ENCODE data around the gene ZBP1.
A peak's percentile ranks its signal among the peaks of the same experiment; 100 is the strongest.

Gene ZBP1

DNA sequence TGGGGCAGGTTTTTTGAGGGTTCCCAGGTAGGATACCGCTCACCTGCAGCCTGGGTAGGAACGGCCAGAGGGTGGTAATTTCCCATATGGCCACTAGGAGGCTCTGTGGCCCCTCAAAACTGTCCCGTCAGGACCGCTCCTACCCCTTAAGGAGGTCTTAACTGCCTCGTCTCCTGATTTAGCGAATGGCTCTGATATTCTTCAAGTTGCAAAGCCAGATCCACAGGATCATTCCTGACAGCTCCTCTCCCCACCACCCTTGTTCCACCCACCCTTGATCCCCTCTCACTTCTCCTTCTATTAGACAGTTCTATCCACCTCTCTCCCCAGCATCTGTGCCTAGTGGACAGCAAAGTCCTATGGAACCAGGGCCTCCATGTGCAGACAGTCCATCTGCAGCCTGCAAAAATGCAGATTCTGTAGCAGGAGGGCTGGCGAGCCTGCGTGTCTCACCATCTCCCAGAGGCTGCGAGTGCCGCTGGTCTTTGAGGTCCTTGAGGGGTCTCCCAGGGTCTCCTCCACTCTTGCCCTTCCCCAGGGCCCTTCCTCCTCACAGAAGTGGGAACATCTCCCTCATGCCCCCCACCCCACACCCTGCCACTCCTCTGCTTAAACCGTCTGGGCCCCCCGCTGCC lies 34.3 kb upstream of the ZBP1 start:
- TF ChIP-seq, protein P1, sequence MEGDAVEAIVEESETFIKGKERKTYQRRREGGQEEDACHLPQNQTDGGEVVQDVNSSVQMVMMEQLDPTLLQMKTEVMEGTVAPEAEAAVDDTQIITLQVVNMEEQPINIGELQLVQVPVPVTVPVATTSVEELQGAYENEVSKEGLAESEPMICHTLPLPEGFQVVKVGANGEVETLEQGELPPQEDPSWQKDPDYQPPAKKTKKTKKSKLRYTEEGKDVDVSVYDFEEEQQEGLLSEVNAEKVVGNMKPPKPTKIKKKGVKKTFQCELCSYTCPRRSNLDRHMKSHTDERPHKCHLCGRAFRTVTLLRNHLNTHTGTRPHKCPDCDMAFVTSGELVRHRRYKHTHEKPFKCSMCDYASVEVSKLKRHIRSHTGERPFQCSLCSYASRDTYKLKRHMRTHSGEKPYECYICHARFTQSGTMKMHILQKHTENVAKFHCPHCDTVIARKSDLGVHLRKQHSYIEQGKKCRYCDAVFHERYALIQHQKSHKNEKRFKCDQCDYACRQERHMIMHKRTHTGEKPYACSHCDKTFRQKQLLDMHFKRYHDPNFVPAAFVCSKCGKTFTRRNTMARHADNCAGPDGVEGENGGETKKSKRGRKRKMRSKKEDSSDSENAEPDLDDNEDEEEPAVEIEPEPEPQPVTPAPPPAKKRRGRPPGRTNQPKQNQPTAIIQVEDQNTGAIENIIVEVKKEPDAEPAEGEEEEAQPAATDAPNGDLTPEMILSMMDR (IDR thresholded peaks at IDR 0.05; ENCODE audit: low read depth, low read length): peak; percentile 83
- no peak overlapping the region for H3K4me3 ChIP-seq (ENCODE audit: low read depth, low read length)
- in situ Hi-C loops (cut with HindIII; ENCODE audit: low sequenced_read_pairs): no loop called here
- DNase-seq (ENCODE audit: low read depth, low spot score): peak; percentile 57

DNA sequence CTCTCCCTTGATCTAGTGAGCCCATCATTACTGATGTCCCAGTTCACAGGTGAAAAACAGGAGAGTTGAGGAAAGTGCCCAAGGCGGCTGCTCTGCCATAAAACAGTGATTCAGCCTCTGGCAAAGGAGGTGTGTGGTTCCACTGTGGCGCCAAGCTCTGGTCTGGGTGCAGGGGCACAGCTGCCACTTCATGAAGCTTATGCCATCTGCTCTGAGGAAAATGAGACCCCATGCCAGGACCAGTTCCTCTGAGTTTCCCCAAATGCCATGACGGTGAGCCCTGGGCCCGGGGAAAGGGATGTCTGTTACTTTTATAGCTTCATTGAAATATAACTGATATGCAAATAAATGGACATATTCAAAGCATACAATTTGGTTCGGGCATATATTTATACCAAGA lies 33.7 kb upstream of the ZBP1 start:
- in situ Hi-C loops (cut with HindIII; ENCODE audit: low sequenced_read_pairs): no loop called here
- TF ChIP-seq, protein P1 (IDR thresholded peaks at IDR 0.05; ENCODE audit: low read depth, low read length): no peak
- DNase-seq (ENCODE audit: low read depth, low spot score): no peak
- H3K4me3 ChIP-seq (ENCODE audit: low read depth, low read length): no peak overlapping the region

DNA sequence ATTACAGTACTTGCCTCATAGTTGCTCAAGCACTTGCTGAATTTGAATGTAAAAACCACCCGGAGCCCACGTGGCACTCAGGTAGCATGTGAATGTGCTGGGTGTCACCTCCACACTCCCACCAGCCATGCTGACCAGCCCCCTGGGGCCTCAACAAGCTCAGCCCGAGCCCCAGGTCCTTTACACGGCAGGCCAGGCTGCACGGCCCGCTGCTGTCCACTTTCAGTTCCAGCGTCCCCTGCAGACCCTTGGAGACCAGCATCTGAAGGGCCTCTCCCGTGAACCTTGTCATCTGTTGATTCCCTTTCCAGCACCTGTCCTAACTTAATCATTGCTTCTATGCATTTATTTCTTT lies 33.3 kb upstream of the ZBP1 start:
- TF ChIP-seq, protein P1 (IDR thresholded peaks at IDR 0.05; ENCODE audit: low read depth, low read length): no peak
- in situ Hi-C loops (cut with HindIII; ENCODE audit: low sequenced_read_pairs): no loop called here

DNA sequence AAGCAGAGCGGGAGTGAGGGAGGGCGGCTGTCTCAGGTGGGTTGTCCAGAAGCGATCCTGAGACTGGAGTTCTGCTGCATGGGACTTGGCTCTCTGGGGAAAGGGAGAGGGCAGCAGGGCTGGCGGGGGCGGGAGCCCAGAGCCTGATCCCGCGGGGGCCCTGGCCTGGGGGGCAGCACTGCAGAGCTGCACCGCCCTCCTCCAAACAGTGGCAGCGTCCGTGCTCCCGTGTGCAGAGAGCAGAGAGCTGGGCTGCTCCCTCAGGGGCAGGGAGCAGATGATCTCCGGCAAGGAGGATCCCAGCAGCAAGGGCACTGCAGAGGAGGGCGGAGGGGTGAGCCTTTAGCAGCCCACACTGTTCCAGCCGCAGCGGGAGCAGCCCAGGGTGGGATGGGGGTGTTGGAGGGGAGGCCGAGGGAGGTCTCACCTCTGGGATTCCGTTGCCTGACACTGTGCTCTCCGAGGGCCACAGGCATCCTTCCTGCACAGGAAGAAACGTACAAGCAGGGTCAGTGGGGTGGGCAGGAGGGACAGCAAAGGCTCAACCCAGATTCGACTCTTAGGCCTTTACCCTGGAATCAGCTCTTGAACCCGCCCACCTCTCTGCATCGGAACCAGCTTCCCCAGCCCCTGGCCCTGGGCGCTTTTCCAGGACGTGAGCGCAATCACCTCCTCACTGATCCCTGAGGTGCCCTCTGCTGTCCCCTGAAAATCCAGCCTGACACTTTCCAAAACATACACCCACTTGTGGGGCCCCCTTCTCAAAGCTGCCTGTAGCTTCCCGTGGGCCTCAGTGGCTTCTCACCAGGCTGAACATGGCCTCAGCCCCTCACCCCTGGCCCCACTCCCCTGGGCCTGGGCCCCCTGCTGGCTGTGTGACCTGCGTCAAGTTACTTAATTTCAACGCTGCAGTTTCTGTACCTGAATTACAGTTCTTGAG lies 32.6 kb upstream of the ZBP1 start:
- DNase-seq (ENCODE audit: low read depth, low spot score): no peak
- H3K4me3 ChIP-seq (ENCODE audit: low read depth, low read length): no peak overlapping the region
- in situ Hi-C loops (cut with HindIII; ENCODE audit: low sequenced_read_pairs): no loop called here
- TF ChIP-seq, protein P1 (IDR thresholded peaks at IDR 0.05; ENCODE audit: low read depth, low read length): no peak

More for the DNA sequence above, 33.3 kb upstream of the ZBP1 start:
- H3K4me3 ChIP-seq (ENCODE audit: low read depth, low read length): no peak overlapping the region
- no peak for DNase-seq (ENCODE audit: low read depth, low spot score)

DNA sequence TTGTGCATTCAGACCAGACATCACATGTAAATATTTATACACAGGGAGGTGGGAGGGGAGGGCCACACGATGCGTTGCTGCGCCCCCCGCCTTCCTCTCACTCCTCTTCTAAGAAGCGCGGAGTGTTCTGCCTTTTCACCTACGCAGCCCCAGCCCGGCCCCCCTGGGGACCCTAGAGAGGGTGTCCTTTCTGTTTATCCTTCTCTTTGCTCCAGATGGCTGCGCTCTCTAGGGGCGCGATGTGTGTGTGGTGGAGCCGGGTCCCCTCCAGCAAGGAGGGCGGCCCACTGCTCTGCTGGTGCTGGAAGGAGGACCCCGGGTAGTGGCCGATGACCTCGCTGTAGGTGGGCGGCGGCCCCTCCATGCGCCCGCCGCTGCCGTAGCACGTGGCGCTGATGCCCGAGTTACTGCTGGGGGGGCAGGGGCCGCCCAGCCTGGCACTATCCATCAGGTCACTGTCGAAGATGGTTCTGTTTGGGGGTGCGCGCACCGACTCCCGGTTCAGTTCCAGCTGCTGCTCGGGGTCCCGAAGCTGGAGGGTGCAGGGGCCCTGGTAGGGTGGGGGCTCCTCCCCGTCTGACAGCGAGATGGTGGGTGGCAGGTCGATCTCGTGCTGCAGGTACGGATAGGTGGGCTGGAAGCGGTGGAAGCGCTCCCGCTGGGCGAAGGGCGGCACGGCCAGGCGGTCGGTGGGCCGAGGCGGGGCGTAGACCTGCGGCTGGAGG lies 31.8 kb upstream of the ZBP1 start:
- in situ Hi-C loops (cut with HindIII; ENCODE audit: low sequenced_read_pairs): no loop called here
- DNase-seq (ENCODE audit: low read depth, low spot score): no peak
- TF ChIP-seq, protein P1 (IDR thresholded peaks at IDR 0.05; ENCODE audit: low read depth, low read length): no peak
- H3K4me3 ChIP-seq (ENCODE audit: low read depth, low read length): no peak overlapping the region

DNA sequence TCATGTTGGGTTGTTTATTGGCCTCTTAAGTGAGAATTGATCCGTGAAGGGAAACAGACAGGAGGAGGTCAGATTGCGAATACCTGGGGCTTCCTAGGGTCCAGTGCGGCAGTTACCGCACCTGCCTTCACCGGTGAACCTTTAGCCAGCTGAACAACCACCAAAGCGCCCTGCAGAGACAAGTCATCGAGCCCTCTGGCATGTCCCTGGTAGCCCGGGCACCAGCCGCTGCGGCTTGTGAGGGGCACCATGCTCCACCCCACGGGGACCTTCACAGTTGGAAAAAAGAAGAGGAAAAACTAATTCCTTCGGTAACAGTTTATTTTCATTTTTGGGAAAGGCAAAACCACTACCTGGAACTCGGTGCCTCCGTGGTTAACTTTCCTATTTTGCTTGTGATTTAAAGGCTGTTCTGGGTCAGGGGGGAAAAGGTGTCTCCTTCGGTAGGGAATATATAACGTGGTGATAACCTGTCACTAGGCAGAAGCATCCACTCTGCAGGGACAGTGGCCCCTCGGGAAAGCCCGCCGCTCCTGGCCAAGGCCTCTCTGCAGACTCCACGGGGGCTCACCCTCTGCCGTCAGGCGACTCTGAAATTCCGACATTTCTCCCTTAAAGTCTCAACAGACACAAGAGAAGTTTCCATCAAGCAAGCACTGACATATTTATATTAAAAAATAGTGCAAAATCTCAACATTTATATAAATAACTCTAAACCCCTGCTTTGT lies 30.7 kb upstream of the ZBP1 start:
- DNase-seq (ENCODE audit: low read depth, low spot score): no peak
- no peak overlapping the region for H3K4me3 ChIP-seq (ENCODE audit: low read depth, low read length)
- TF ChIP-seq, protein P1 (IDR thresholded peaks at IDR 0.05; ENCODE audit: low read depth, low read length): no peak
- in situ Hi-C loops (cut with HindIII; ENCODE audit: low sequenced_read_pairs): no loop called here

All from astrocyte of the spinal cord (primary cell).